K562 (cell line): ENCODE data around the gene HNRNPK. TPM values are rescaled to one million over a fixed set of nuclear protein-coding genes. Genes with fewer than 3 reads are reported as not detected.

ENCODE experiments used
- COPS2 ChIP-seq: fragments of 450-650 bp; conservative IDR thresholded peaks from 2 replicates; pipeline ENCODE4 v1.6.1; 2016; ENCODE audit warnings: mild to moderate bottlenecking, moderate library complexity
- CREB3 ChIP-seq: fragments of 450-650 bp; conservative IDR thresholded peaks from 2 replicates; pipeline ENCODE4 v1.6.1; 2016; ENCODE audit warnings: missing genetic modification characterization, low read depth, mild to moderate bottlenecking, missing compliant biosample characterization, moderate library complexity
- CSDE1 ChIP-seq, 2 experiments: fragments of 450-650 bp; IDR thresholded peaks; 2 replicates each; pipeline ENCODE4 v1.6.1; 2016; ENCODE audit warnings: mild to moderate bottlenecking in 1 of 2
- ETV6 ChIP-seq, 3 experiments: fragments of 150-350 bp in 1 of 3; sonication (generic) in 1 of 3; formaldehyde crosslinking in 1 of 3; IDR thresholded peaks; 2 replicates each; pipeline versions ENCODE4 v1.6.1 to v1.8.0; 2014 to 2022; ENCODE audit warnings: borderline replicate concordance in 2 of 3, low read depth in 2 of 3, antibody characterized with exemption in 1 of 3, low read length in 1 of 3, mild to moderate bottlenecking in 1 of 3, missing genetic modification reagents in 1 of 3
- EWSR1 ChIP-seq: fragments of 450-650 bp; IDR thresholded peaks from 2 replicates; pipeline ENCODE4 v1.6.1; 2018; ENCODE audit warnings: borderline replicate concordance, mild to moderate bottlenecking, low read depth, moderate library complexity; ENCODE audit not compliant: partially characterized antibody
- HDAC1 ChIP-seq, 2 experiments: fragments of 450-650 bp; IDR thresholded peaks; 2 replicates each; pipeline ENCODE4 v1.6.1; 2016 to 2017; ENCODE audit warnings: inconsistent platforms in 1 of 2, mild to moderate bottlenecking in 1 of 2, moderate library complexity in 1 of 2
- NCOA6 ChIP-seq: fragments of 450-650 bp; IDR thresholded peaks from 2 replicates; pipeline ENCODE4 v1.6.1; 2017; ENCODE audit warnings: mild to moderate bottlenecking
- POLR3A ChIP-seq: IDR thresholded peaks from 2 replicates; pipeline ENCODE4 v1.6.1; 2011; ENCODE audit warnings: borderline replicate concordance, mild to moderate bottlenecking, moderate library complexity; ENCODE audit not compliant: insufficient read length, insufficient read depth; ENCODE audit errors: extremely low read depth
- SETDB1 ChIP-seq: IDR thresholded peaks from one replicate; pipeline ENCODE4 v1.6.1; 2012; ENCODE audit warnings: low read length, control low read depth, inconsistent platforms
- SP1 ChIP-seq: sonication (generic); formaldehyde crosslinking; IDR thresholded peaks from 2 replicates; pipeline ENCODE4 v1.8.1; 2022; ENCODE audit warnings: mild to moderate bottlenecking, missing genetic modification reagents
- TGIF2 ChIP-seq: sonication (generic); formaldehyde crosslinking; IDR thresholded peaks from 2 replicates; pipeline ENCODE4 v1.8.1; 2022; ENCODE audit warnings: mild to moderate bottlenecking, missing genetic modification reagents, moderate library complexity
- THRAP3 ChIP-seq: fragments of 450-650 bp; IDR thresholded peaks from 2 replicates; pipeline ENCODE4 v1.6.1; 2016; ENCODE audit warnings: mild to moderate bottlenecking, inconsistent platforms, borderline replicate concordance
- U2AF1 ChIP-seq: fragments of 200-400 bp; formaldehyde crosslinking; optimal IDR thresholded peaks from 2 replicates; pipeline ENCODE3; 2017; ENCODE audit warnings: mild to moderate bottlenecking, low read depth, low read length, moderate library complexity
- ZNF124 ChIP-seq: sonication (generic); formaldehyde crosslinking; IDR thresholded peaks from 2 replicates; pipeline ENCODE4 v1.8.1; 2022; ENCODE audit warnings: missing genetic modification reagents
- ZNF197 ChIP-seq: fragments of 200-800 bp; sonication (Bioruptor generic); IDR thresholded peaks from 2 replicates; pipeline ENCODE4 v1.6.1; 2016; ENCODE audit warnings: low read depth, missing genetic modification characterization, missing compliant biosample characterization
- ZNF740 ChIP-seq, 3 experiments: fragments of 200-800 bp in 1 of 3; sonication (Bioruptor generic) in 1 of 3; sonication (generic) in 1 of 3; formaldehyde crosslinking in 1 of 3; IDR thresholded peaks; 2 replicates each; pipeline versions ENCODE4 v1.6.1 to v1.8.0; 2016 to 2022; ENCODE audit warnings: mild to moderate bottlenecking in 2 of 3, missing compliant biosample characterization in 2 of 3, missing genetic modification characterization in 2 of 3, missing genetic modification reagents in 1 of 3
- polyA plus RNA-seq, 8 experiments: library from polyadenylated mRNA; depleted of rRNA in 4 of 8; stranded (reverse) in 5 of 8; unstranded in 3 of 8; fragments of >200 nt; fragmentation: Nextera tagmentation in 2 of 8; fragmentation: Illumina TruSeq in 1 of 8; extraction: Ambion mirVana in 2 of 8; extraction: Trizol in 1 of 8; gene quantifications; 2 replicates each; pipeline versions ENCODE4 v1.2.1 to v1.2.3, GENCODE V29; 2011 to 2014; ENCODE audit warnings: inconsistent platforms in 1 of 8, missing spikeins in 1 of 8
- total RNA-seq, 7 experiments: library from RNA; depleted of rRNA in 6 of 7; stranded (reverse); fragments of >200 nt in 6 of 7; fragmentation: Illumina TruSeq in 2 of 7; extraction: Trizol in 2 of 7; gene quantifications; 2 replicates each; pipeline versions ENCODE4 v1.2.1 to v1.2.3, GENCODE V29; 2011 to 2021; ENCODE audit warnings: low replicate concordance in 1 of 7
- TF ChIP-seq, protein P1 (sequence below): fragments of 200-800 bp; sonication (Bioruptor generic); IDR thresholded peaks from 2 replicates; pipeline ENCODE4 v1.6.1; 2016; ENCODE audit warnings: missing genetic modification characterization, missing compliant biosample characterization
- TF ChIP-seq, protein P2 (sequence below): fragments of 250-450 bp; sonication (Bioruptor Pico); IDR thresholded peaks from 2 replicates; pipeline ENCODE4 v1.8.0; 2022; ENCODE audit warnings: moderate library complexity, mild to moderate bottlenecking, inconsistent platforms

HNRNPK gene
- total and polyA plus RNA-seq, 9 of the 15 experiments (the other 6 are each of a cell fraction or from before 2014, with no cell fraction given), result 224 to 883 (median 618) TPM

- no peak for TF ChIP-seq U2AF1
- no peak for TF ChIP-seq ZNF197 (CRISPR knock-in tag)
- peak; percentile 25 to 60; a peak in 1 of 4 replicates for TF ChIP-seq HDAC1 (IDR thresholded peaks at IDR 0.05)
- TF ChIP-seq ZNF740 (CRISPR knock-in tag; IDR thresholded peaks at IDR 0.05), result 0 out of 2 replicates have a peak, but pooled peaks have one; percentile 33
- no peak for TF ChIP-seq ZNF740 (tag; IDR thresholded peaks at IDR 0.05)
- TF ChIP-seq THRAP3, result no peak
- TF ChIP-seq ETV6 (IDR thresholded peaks at IDR 0.05; ENCODE audit: borderline replicate concordance in 1 of 2, low read depth in 2 of 2, low read length in 1 of 2), result no peak
- TF ChIP-seq ETV6 (CRISPR knock-in tag; IDR thresholded peaks at IDR 0.05; ENCODE audit: borderline replicate concordance), result peak; percentile 35; the same call in 1 of the 2 replicates
- TF ChIP-seq TGIF2, result no peak
- no peak for TF ChIP-seq POLR3A
- no peak for TF ChIP-seq CREB3
- TF ChIP-seq EWSR1, result no peak
- no peak for TF ChIP-seq SETDB1
- no peak for TF ChIP-seq CSDE1 (IDR thresholded peaks at IDR 0.05)
- TF ChIP-seq SP1, result peak; percentile 68
- TF ChIP-seq ZNF124 (CRISPR knock-in tag), result no peak
- TF ChIP-seq COPS2, result no peak
- TF ChIP-seq, protein P1, sequence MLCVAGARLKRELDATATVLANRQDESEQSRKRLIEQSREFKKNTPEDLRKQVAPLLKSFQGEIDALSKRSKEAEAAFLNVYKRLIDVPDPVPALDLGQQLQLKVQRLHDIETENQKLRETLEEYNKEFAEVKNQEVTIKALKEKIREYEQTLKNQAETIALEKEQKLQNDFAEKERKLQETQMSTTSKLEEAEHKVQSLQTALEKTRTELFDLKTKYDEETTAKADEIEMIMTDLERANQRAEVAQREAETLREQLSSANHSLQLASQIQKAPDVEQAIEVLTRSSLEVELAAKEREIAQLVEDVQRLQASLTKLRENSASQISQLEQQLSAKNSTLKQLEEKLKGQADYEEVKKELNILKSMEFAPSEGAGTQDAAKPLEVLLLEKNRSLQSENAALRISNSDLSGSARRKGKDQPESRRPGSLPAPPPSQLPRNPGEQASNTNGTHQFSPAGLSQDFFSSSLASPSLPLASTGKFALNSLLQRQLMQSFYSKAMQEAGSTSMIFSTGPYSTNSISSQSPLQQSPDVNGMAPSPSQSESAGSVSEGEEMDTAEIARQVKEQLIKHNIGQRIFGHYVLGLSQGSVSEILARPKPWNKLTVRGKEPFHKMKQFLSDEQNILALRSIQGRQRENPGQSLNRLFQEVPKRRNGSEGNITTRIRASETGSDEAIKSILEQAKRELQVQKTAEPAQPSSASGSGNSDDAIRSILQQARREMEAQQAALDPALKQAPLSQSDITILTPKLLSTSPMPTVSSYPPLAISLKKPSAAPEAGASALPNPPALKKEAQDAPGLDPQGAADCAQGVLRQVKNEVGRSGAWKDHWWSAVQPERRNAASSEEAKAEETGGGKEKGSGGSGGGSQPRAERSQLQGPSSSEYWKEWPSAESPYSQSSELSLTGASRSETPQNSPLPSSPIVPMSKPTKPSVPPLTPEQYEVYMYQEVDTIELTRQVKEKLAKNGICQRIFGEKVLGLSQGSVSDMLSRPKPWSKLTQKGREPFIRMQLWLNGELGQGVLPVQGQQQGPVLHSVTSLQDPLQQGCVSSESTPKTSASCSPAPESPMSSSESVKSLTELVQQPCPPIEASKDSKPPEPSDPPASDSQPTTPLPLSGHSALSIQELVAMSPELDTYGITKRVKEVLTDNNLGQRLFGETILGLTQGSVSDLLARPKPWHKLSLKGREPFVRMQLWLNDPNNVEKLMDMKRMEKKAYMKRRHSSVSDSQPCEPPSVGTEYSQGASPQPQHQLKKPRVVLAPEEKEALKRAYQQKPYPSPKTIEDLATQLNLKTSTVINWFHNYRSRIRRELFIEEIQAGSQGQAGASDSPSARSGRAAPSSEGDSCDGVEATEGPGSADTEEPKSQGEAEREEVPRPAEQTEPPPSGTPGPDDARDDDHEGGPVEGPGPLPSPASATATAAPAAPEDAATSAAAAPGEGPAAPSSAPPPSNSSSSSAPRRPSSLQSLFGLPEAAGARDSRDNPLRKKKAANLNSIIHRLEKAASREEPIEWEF (CRISPR knock-in tag), result no peak
- no peak for TF ChIP-seq NCOA6
- TF ChIP-seq, protein P2, sequence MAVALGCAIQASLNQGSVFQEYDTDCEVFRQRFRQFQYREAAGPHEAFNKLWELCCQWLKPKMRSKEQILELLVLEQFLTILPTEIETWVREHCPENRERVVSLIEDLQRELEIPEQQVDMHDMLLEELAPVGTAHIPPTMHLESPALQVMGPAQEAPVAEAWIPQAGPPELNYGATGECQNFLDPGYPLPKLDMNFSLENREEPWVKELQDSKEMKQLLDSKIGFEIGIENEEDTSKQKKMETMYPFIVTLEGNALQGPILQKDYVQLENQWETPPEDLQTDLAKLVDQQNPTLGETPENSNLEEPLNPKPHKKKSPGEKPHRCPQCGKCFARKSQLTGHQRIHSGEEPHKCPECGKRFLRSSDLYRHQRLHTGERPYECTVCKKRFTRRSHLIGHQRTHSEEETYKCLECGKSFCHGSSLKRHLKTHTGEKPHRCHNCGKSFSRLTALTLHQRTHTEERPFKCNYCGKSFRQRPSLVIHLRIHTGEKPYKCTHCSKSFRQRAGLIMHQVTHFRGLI (CRISPR knock-in tag), result no peak
Measured at GRCh38 chr9:83980395-83981125, 545 bp upstream of the HNRNPK start, which contains the start of gene RMI1 (continued).
